SU-DHL-6 (cell line): Measurements from ENCODE around the gene OXNAD1.

Source experiments
- H2AFZ ChIP-seq: fragments of 200-600 bp; sonication (generic); 2 replicates; pipeline ENCODE4 v1.6.1; 2014; ENCODE audit warnings: low read depth, mild to moderate bottlenecking, moderate library complexity, mixed read lengths, antibody characterized with exemption, low read length; ENCODE audit not compliant: severe bottlenecking
- H3F3A ChIP-seq: fragments of 200-600 bp; shearing (Covaris generic); 2 replicates; pipeline ENCODE4 v1.6.0; 2016; ENCODE audit warnings: antibody characterized with exemption, mild to moderate bottlenecking; ENCODE audit not compliant: insufficient read depth
- H3K27ac ChIP-seq: fragments of 200-600 bp; sonication (generic); 2 replicates; pipeline ENCODE4 v1.5.1; 2016; ENCODE audit warnings: low read depth, mild to moderate bottlenecking, low read length, moderate library complexity, mixed read lengths
- H3K27me3 ChIP-seq: fragments of 200-600 bp; sonication (generic), shearing (Covaris generic); 2 replicates; pipeline ENCODE4 v1.6.0; 2014; ENCODE audit warnings: mild to moderate bottlenecking, low read length
- H3K36me3 ChIP-seq: fragments of 200-600 bp; sonication (generic); 2 replicates; pipeline ENCODE4 v1.6.1; 2014; ENCODE audit warnings: mild to moderate bottlenecking, low read length, mixed read lengths
- H3K4me2 ChIP-seq: fragments of 300-600, 200-600 bp; shearing (Covaris generic), sonication (generic); 2 replicates; pipeline ENCODE4 v1.6.0; 2014; ENCODE audit warnings: low read length, low read depth, mild to moderate bottlenecking; ENCODE audit not compliant: poor library complexity, severe bottlenecking
- H3K4me3 ChIP-seq: fragments of 200-600 bp; sonication (generic); 2 replicates; pipeline ENCODE4 v1.5.1; 2014; ENCODE audit warnings: antibody characterized with exemption, low read length, mild to moderate bottlenecking, mixed read lengths; ENCODE audit not compliant: insufficient read depth, poor library complexity, severe bottlenecking
- H3K79me2 ChIP-seq: fragments of 200-600 bp; sonication (generic); 2 replicates; pipeline ENCODE4 v1.6.1; 2014; ENCODE audit warnings: mild to moderate bottlenecking, low read length, moderate library complexity; ENCODE audit not compliant: insufficient read depth
- H3K9ac ChIP-seq: fragments of 200-600 bp; sonication (generic); 2 replicates; pipeline ENCODE4 v1.7.0; 2014; ENCODE audit warnings: mild to moderate bottlenecking, low read length
- H3K9me2 ChIP-seq: fragments of 200-600 bp; sonication (generic); replicated peaks from 2 replicates; pipeline ENCODE4 v1.6.1; 2014; ENCODE audit warnings: low read length; ENCODE audit not compliant: insufficient read depth
- H3K9me3 ChIP-seq: fragments of 200-600 bp; sonication (generic); 2 replicates; pipeline ENCODE4 v1.6.1; 2014; ENCODE audit warnings: low read length, mixed read lengths; ENCODE audit not compliant: insufficient read depth
- H4K20me1 ChIP-seq: fragments of 200-600 bp; sonication (generic); 2 replicates; pipeline ENCODE4 v1.6.1; 2014; ENCODE audit warnings: low read depth, mild to moderate bottlenecking, antibody characterized with exemption, low read length, moderate library complexity, mixed read lengths
- CTCF ChIP-seq: fragments of 200-600 bp; sonication (generic); IDR thresholded peaks from one replicate; pipeline ENCODE4 v1.5.1; 2017; ENCODE audit warnings: antibody characterized with exemption, mild to moderate bottlenecking, low read length, moderate library complexity; ENCODE audit not compliant: insufficient read depth, poor library complexity, severe bottlenecking
- EZH2phosphoT487 ChIP-seq: fragments of 200-600 bp; sonication (generic), shearing (Covaris generic); conservative IDR thresholded peaks from 2 replicates; pipeline ENCODE4 v1.6.1; 2018; ENCODE audit warnings: mild to moderate bottlenecking, antibody characterized with exemption, low read length, moderate library complexity, mixed read lengths

Gene OXNAD1

GRCh38 chr3:16273867-16274266 is 8.9 kb downstream of the OXNAD1 start:
- Histone ChIP-seq H4K20me1 (no peaks in the 10 kb centered on the region), H3K9ac (no peak overlapping the region), H3K27me3 (no peaks in the 10 kb centered on the region), H2AFZ (no peak overlapping the region), H3K9me3 (no peaks in the 10 kb centered on the region), H3K36me3 (peaks cover 20% of the 10 kb centered on the region; the same call in 1 of the 2 replicates), H3F3A (no peaks in the 10 kb centered on the region), H3K9me2 (no peaks in the 10 kb centered on the region), H3K27ac (no peak overlapping the region), H3K4me2 (no peak overlapping the region), H3K4me3 (no peak overlapping the region), H3K79me2 (peaks cover 5% of the 10 kb centered on the region; the same call in 1 of the 2 replicates)
- TF ChIP-seq CTCF (no peak), EZH2phosphoT487 (no peak)

- Histone ChIP-seq H3K4me2 (no peak overlapping the region), H3K27ac (no peak overlapping the region), H3K79me2 (no peaks in the 10 kb centered on the region), H4K20me1 (no peaks in the 10 kb centered on the region), H3F3A (no peaks in the 10 kb centered on the region), H3K36me3 (0 out of 2 replicates have a peak, but pooled peaks cover 5% of the 10 kb centered on the region), H2AFZ (no peak overlapping the region), H3K27me3 (no peaks in the 10 kb centered on the region), H3K9ac (no peak overlapping the region), H3K9me3 (no peaks in the 10 kb centered on the region), H3K9me2 (no peaks in the 10 kb centered on the region), H3K4me3 (no peak overlapping the region)
- TF ChIP-seq EZH2phosphoT487 (no peak), CTCF (no peak)
Observed at GRCh38 chr3:16277471-16277870, 12.5 kb downstream of the OXNAD1 start.

GRCh38 chr3:16279010-16279801 is 14.2 kb downstream of the OXNAD1 start:
- Histone ChIP-seq H2AFZ (no peak overlapping the region), H3K27ac (no peak overlapping the region), H3F3A (no peaks in the 10 kb centered on the region), H3K36me3 (0 out of 2 replicates have a peak, but pooled peaks cover 5% of the 10 kb centered on the region), H4K20me1 (no peaks in the 10 kb centered on the region), H3K9ac (no peak overlapping the region), H3K9me2 (no peaks in the 10 kb centered on the region), H3K4me2 (no peak overlapping the region), H3K27me3 (no peaks in the 10 kb centered on the region), H3K9me3 (no peaks in the 10 kb centered on the region), H3K79me2 (no peaks in the 10 kb centered on the region), H3K4me3 (no peak overlapping the region)
- TF ChIP-seq EZH2phosphoT487 (no peak), CTCF (no peak)
